Testis (tissue), 3 donors: ENCODE results near the gene OPRM1. TPM values are rescaled to one million over a fixed set of nuclear protein-coding genes. Genes with fewer than 3 reads are reported as not detected.

Experiments
- DNase-seq: peaks from one replicate; pipeline ENCODE4 v3.0.0-alpha.2; 2019
- H3K27ac ChIP-seq, 2 donors: fragments of 200-600 bp; sonication (generic); one replicate each; pipeline ENCODE4 v1.5.1; 2019
- H3K27me3 ChIP-seq: fragments of 200-600 bp; sonication (generic); one replicate; pipeline ENCODE4 v1.5.1; 2019
- H3K36me3 ChIP-seq: fragments of 200-600 bp; sonication (generic); one replicate; pipeline ENCODE4 v1.5.1; 2017; ENCODE audit warnings: low read depth; ENCODE audit errors: missing control alignments
- H3K4me1 ChIP-seq: fragments of 200-600 bp; sonication (generic); one replicate; pipeline ENCODE4 v1.5.1; 2019
- H3K4me3 ChIP-seq, 2 donors: fragments of 200-600 bp; sonication (generic); one replicate each; pipeline ENCODE4 v1.5.1; 2017 to 2019
- H3K9me3 ChIP-seq: fragments of 200-600 bp; sonication (generic); one replicate; pipeline ENCODE4 v1.5.1; 2017
- POLR2A ChIP-seq: fragments of 450-650 bp; IDR thresholded peaks from one replicate; pipeline ENCODE4 v1.6.1; 2017; ENCODE audit warnings: antibody characterized with exemption, mild to moderate bottlenecking, moderate library complexity
- WGBS, 2 donors: methylation state at CpG; one replicate each; pipeline ENCODE4 v1.1.5; 2018; 5-methylcytosine and 5-hydroxymethylcytosine counted together
- intact Hi-C: fragments of 100-400 bp; cut with DNase I; formaldehyde crosslinking; loops from one replicate; pipeline ENCODE4 v1.15.1; 2023; ENCODE audit warnings: low total_unique reads
- polyA plus RNA-seq: library from polyadenylated mRNA; stranded (reverse); fragments of 350-450 nt; fragmentation: Illumina TruSeq; extraction: RNeasy Lipid Tissue Mini Kit (QIAGEN cat#74804); gene quantifications from one replicate; pipeline ENCODE4 v1.2.3, GENCODE V29; 2014; ENCODE audit warnings: low read depth, low replicate concordance; ENCODE audit not compliant: insufficient read depth
- total RNA-seq, 2 donors: library from RNA; depleted of rRNA; stranded (reverse); fragments of >200 nt; gene quantifications; one replicate each; pipeline ENCODE4 v1.2.3, GENCODE V29; 2016
- TF ChIP-seq, protein P1 (sequence below), 3 experiments: fragments of 450-650 bp in 2 of 3; fragments of 200-600 bp in 1 of 3; sonication (generic) in 1 of 3; IDR thresholded peaks; one replicate each; pipeline ENCODE4 v1.5.1; 2016 to 2019; ENCODE audit warnings: antibody characterized with exemption in 3 of 3, mild to moderate bottlenecking in 2 of 3, moderate library complexity in 1 of 3

OPRM1 gene
- total and polyA plus RNA-seq, 3 donors from 2014 or later, result 1.1 to 8.7 (median 4.0) TPM

- intact Hi-C loops, result no loop called here
- no peak overlapping the region for H3K27ac ChIP-seq
- WGBS, 2 donors, result 42 to 48% methylated on average over 3 of the region's 3 CpGs
- TF ChIP-seq POLR2A, result no peak
- TF ChIP-seq, protein P1, sequence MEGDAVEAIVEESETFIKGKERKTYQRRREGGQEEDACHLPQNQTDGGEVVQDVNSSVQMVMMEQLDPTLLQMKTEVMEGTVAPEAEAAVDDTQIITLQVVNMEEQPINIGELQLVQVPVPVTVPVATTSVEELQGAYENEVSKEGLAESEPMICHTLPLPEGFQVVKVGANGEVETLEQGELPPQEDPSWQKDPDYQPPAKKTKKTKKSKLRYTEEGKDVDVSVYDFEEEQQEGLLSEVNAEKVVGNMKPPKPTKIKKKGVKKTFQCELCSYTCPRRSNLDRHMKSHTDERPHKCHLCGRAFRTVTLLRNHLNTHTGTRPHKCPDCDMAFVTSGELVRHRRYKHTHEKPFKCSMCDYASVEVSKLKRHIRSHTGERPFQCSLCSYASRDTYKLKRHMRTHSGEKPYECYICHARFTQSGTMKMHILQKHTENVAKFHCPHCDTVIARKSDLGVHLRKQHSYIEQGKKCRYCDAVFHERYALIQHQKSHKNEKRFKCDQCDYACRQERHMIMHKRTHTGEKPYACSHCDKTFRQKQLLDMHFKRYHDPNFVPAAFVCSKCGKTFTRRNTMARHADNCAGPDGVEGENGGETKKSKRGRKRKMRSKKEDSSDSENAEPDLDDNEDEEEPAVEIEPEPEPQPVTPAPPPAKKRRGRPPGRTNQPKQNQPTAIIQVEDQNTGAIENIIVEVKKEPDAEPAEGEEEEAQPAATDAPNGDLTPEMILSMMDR (IDR thresholded peaks at IDR 0.05), result no peak
- H3K9me3 ChIP-seq, result no peaks in the 10 kb centered on the region
- H3K27me3 ChIP-seq, result no peaks in the 10 kb centered on the region
- DNase-seq, result no peak
- no peaks in the 10 kb centered on the region for H3K36me3 ChIP-seq
- H3K4me3 ChIP-seq, result no peak overlapping the region
- H3K4me1 ChIP-seq, result no peaks in the 10 kb centered on the region
Observed at GRCh38 chr6:153997221-153997620, 41.8 kb upstream of the OPRM1 start.

DNA sequence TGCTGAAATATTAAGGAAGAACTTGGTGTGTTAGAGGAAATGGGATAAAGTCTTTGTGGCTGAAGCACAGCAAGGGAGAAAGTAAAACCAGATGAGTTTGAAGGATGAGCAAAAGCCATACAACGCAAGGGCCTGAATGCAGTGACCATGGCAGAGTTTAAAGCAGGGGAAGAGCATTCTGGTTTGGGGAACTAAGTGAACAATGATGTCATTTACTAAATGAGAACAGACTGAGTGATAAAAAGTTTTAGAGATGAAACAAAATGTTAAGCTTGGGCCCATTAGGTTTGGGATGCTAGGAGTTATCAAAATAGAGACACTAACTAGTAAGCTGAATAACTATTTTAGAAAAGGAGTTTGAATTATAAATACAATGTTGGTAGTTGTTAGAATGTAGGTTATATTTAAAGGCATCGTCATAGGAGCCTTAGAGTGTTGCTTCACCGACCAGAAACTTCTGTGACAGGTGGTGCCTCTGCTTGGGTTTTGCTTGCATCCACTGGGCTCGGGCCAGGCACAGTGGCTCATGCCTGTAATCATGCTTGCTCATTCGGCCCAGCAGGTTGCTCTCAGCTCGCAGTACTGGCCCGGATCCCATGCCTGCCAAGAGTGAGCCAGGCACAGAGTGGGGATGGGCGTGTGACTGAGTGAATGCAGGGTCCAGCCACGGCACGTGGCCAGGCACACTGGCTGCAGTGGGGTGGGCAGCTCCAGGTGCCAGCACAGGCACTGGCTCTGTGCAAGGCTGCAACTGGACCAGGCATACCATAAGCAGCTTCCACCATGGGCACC is 37.4 kb upstream of the OPRM1 start:
- TF ChIP-seq, protein P1 (IDR thresholded peaks at IDR 0.05), result no peak
- TF ChIP-seq POLR2A, result no peak
- no peak overlapping the region for H3K4me3 ChIP-seq
- H3K9me3 ChIP-seq, result no peaks in the 10 kb centered on the region
- 92 to 93% methylated on average over 10 of the region's 10 CpGs for WGBS, 2 donors
- intact Hi-C loops, result no loop called here
- DNase-seq, result no peak
- H3K4me1 ChIP-seq, result no peaks in the 10 kb centered on the region
- no peaks in the 10 kb centered on the region for H3K36me3 ChIP-seq
- H3K27ac ChIP-seq, result no peak overlapping the region
- no peaks in the 10 kb centered on the region for H3K27me3 ChIP-seq

DNA sequence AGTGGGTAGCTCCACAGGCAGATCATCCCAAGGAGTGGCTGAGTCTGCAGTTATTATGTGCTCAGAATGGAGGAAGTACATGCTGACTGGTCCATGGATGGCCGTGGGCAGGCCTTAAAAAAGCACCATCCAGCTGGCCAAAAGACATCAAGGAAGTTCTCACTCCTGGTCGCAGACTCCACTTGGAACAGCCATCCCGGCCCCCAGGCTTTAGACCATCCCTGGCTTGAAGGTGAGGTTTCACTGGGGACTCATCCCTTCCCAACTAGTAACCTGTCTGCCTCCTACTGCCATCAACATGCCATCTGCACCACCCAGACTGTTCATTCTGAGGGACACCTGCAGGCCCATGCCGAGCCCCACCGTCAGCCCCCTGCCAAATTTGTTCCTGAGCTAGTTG is 36.1 kb upstream of the OPRM1 start:
- no peak overlapping the region for H3K27ac ChIP-seq
- intact Hi-C loops, result no loop called here
- H3K4me3 ChIP-seq, result no peak overlapping the region
- 94 to 96% methylated on average over 3 to 5 of the region's 5 CpGs for WGBS, 2 donors
- no peaks in the 10 kb centered on the region for H3K27me3 ChIP-seq
- TF ChIP-seq POLR2A, result no peak
- TF ChIP-seq, protein P1 (IDR thresholded peaks at IDR 0.05), result no peak
- H3K36me3 ChIP-seq, result no peaks in the 10 kb centered on the region
- H3K9me3 ChIP-seq, result no peaks in the 10 kb centered on the region
- no peaks in the 10 kb centered on the region for H3K4me1 ChIP-seq
- DNase-seq, result no peak

GRCh38 chr6:154010371-154010770 is 28.7 kb upstream of the OPRM1 start:
- no peaks in the 10 kb centered on the region for H3K27me3 ChIP-seq
- no peak overlapping the region for H3K27ac ChIP-seq
- no peak overlapping the region for H3K4me3 ChIP-seq
- no peaks in the 10 kb centered on the region for H3K4me1 ChIP-seq
- intact Hi-C loops, result no loop called here
- WGBS, 2 donors, result 84 to 93% methylated on average over 1 of the region's 1 CpG
- H3K36me3 ChIP-seq, result no peaks in the 10 kb centered on the region
- TF ChIP-seq POLR2A, result no peak
- DNase-seq, result no peak
- H3K9me3 ChIP-seq, result no peaks in the 10 kb centered on the region

- Histone ChIP-seq H3K9me3 (no peaks in the 10 kb centered on the region), H3K4me3 (no peak overlapping the region), H3K27me3 (no peaks in the 10 kb centered on the region), H3K27ac (no peak overlapping the region), H3K36me3 (no peaks in the 10 kb centered on the region), H3K4me1 (no peaks in the 10 kb centered on the region)
- DNase-seq, result no peak
- intact Hi-C loops, result no loop called here
- TF ChIP-seq POLR2A, result no peak
- TF ChIP-seq, protein P1 (IDR thresholded peaks at IDR 0.05), result no peak
- 72 to 87% methylated on average over 2 of the region's 2 CpGs for WGBS, 2 donors
Observed at GRCh38 chr6:154012852-154013251, 26.2 kb upstream of the OPRM1 start.
